Adrenal gland (tissue), 12 donors: ENCODE data around the gene ATR. TPM values are rescaled to one million over a fixed set of nuclear protein-coding genes. Genes with fewer than 3 reads are reported as not detected.
"Not testable (repeated sequence)": the region's sequence is repeated elsewhere in the genome, so short reads cannot be mapped to it uniquely, and the experiment has no call there.

Experiments used
- DNase-seq, 7 donors: peaks; one replicate each; pipeline ENCODE4 v3.0.0-alpha.2; 2019 to 2020
- H3K27ac ChIP-seq, 5 donors: fragments of 200-600 bp; sonication (generic) in 4 of 5; 1 replicate in 3 of 5; 2 replicates in 2 of 5; pipeline versions ENCODE4 v1.5.1 to v1.8.0; 2016 to 2020; ENCODE audit warnings: mild to moderate bottlenecking in 1 of 5
- H3K27me3 ChIP-seq: fragments of 200-600 bp; 2 replicates; pipeline ENCODE4 v1.8.0; 2021
- H3K36me3 ChIP-seq, 2 donors: fragments of 200-600 bp; replicated peaks in 1 of 2; 1 replicate in 1 of 2; 2 replicates in 1 of 2; pipeline versions ENCODE4 v1.5.1 to v1.8.0; 2018 to 2022
- H3K4me1 ChIP-seq, 2 donors: fragments of 200-600 bp; replicated peaks in 1 of 2; 1 replicate in 1 of 2; 2 replicates in 1 of 2; pipeline versions ENCODE4 v1.5.1 to v1.8.0; 2018 to 2021
- H3K4me3 ChIP-seq, 4 donors: fragments of 200-600 bp; sonication (generic) in 3 of 4; one replicate each; pipeline ENCODE4 v1.5.1; 2016 to 2018
- H3K9me3 ChIP-seq, 3 donors: fragments of 200-600 bp; sonication (generic) in 1 of 3; replicated peaks in 1 of 3; 1 replicate in 2 of 3; 2 replicates in 1 of 3; pipeline versions ENCODE4 v1.5.1 to v1.8.0; 2016 to 2021
- POLR2A ChIP-seq, 2 donors: fragments of 450-650 bp; IDR thresholded peaks; one replicate each; pipeline ENCODE4 v1.6.1; 2017; ENCODE audit warnings: antibody characterized with exemption in 2 of 2, mild to moderate bottlenecking in 2 of 2, moderate library complexity in 1 of 2
- WGBS, 4 donors: extraction: QIAGEN DNeasy Blood & Tissue Kit in 2 of 4; methylation state at CpG; one replicate each; pipeline versions ENCODE4 v1.1.5 to v1.1.7; 2013 to 2017; 5-methylcytosine and 5-hydroxymethylcytosine counted together
- intact Hi-C, 2 donors: fragments of 100-400 bp; cut with DNase I; formaldehyde crosslinking; loops; one replicate each; pipeline versions ENCODE4 v1.14.1 to v1.15.0; 2022 to 2023
- polyA plus RNA-seq, 3 donors: library from polyadenylated mRNA; stranded (reverse); fragments of 200-250 nt in 2 of 3; fragments of 350-450 nt in 1 of 3; fragmentation: Illumina TruSeq in 1 of 3; extraction: RNeasy Lipid Tissue Mini Kit (QIAGEN cat#74804) in 1 of 3; gene quantifications; one replicate each; pipeline ENCODE4 v1.2.3, GENCODE V29; 2013 to 2014
- total RNA-seq, 9 donors: library from RNA; depleted of rRNA in 4 of 9; stranded (reverse); fragments of >200 nt in 4 of 9; fragments of 120-200 nt in 1 of 9; fragmentation: NEBNext Ultra II Directional in 1 of 9; extraction: Animal tissue kit (Norgen Biotek cat#: 25700) in 1 of 9; gene quantifications; one replicate each; pipeline versions ENCODE4 v1.1.0 to v1.2.4, GENCODE V29; 2013 to 2023
- TF ChIP-seq, protein P1 (sequence below), 6 experiments: fragments of 450-650 bp in 4 of 6; fragments of 200-600 bp in 2 of 6; sonication (generic) in 1 of 6; IDR thresholded peaks; 1 replicate in 5 of 6; 2 replicates in 1 of 6; pipeline versions ENCODE4 v1.5.1 to v1.8.0; 2016 to 2021; ENCODE audit warnings: antibody characterized with exemption in 6 of 6, mild to moderate bottlenecking in 2 of 6, moderate library complexity in 1 of 6
- donor health status: healthy with polysubstance abuse.
- donor health status: Bipolar disorder and iron deficiency.
- donor health status: DM: yes; HTN: yes; CAD: no.
- donor health status: DM: no; HTN: no; CAD: no.
- donor health status: DM: no; HTN: no; CAD: no.
- donor health status: DM: yes; HTN: yes; CAD: no.

The ATR gene
- total and polyA plus RNA-seq, 12 donors: 34.7 to 131 (median 53.3) TPM

DNA sequence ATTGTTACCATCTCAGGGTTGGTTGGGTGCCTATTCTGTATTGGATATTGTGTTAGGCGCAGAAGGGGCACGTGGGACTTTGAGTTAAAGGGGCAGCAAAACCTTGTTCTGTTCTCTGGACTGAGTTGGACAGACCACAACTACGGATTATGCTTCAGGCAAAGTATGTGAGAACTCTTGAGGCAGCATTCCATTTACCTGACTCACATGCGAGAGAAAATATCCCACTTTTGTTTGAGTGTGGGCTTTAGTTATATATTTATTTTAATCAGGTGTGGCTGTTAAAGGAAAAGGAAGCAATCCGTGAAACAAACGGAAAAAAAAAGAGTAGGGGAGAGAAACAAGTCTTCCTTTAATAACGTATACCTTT lies 17.0 kb upstream of the ATR start:
- 7 to 11% (median 10%) methylated on average over 7 of the region's 7 CpGs for WGBS, 4 donors
- DNase-seq: peak in 2 of 7 donors; percentile 12 to 37
- TF ChIP-seq POLR2A (IDR thresholded peaks at IDR 0.05): no peak
- TF ChIP-seq, protein P1, sequence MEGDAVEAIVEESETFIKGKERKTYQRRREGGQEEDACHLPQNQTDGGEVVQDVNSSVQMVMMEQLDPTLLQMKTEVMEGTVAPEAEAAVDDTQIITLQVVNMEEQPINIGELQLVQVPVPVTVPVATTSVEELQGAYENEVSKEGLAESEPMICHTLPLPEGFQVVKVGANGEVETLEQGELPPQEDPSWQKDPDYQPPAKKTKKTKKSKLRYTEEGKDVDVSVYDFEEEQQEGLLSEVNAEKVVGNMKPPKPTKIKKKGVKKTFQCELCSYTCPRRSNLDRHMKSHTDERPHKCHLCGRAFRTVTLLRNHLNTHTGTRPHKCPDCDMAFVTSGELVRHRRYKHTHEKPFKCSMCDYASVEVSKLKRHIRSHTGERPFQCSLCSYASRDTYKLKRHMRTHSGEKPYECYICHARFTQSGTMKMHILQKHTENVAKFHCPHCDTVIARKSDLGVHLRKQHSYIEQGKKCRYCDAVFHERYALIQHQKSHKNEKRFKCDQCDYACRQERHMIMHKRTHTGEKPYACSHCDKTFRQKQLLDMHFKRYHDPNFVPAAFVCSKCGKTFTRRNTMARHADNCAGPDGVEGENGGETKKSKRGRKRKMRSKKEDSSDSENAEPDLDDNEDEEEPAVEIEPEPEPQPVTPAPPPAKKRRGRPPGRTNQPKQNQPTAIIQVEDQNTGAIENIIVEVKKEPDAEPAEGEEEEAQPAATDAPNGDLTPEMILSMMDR (IDR thresholded peaks at IDR 0.05): no peak
- no peaks in the 10 kb centered on the region for H3K36me3 ChIP-seq
- H3K9me3 ChIP-seq: no peaks in the 10 kb centered on the region
- H3K27me3 ChIP-seq: no peaks in the 10 kb centered on the region
- peak overlapping the region in 3 of 4 donors; percentile 15 to 70 (median 60) for H3K4me3 ChIP-seq
- intact Hi-C loops: no loop called here
- H3K27ac ChIP-seq: peak overlapping the region in 3 of 5 donors; percentile 54 to 84 (median 76)
- peaks cover 0 to 8% of the 10 kb centered on the region in 2 donors for H3K4me1 ChIP-seq

DNA sequence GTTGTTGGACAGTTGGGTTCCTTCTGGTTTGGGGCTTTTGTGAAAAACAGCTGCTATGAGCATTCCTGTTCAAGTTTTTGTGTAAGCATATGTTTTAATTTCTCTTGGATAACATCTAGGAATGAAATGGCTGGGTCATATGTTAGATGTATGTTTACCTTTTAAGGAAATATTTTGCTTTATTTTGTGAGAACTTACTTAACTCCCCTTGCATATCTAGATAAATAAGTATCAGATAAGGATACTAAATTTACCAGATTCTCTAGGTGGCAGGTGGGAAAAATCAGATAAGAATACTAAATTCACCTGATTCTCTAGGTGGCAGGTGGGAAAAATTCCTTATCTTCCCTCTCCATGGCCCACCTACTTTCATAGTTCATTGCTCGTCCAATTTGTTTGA lies 16.6 kb upstream of the ATR start:
- TF ChIP-seq, protein P1 (IDR thresholded peaks at IDR 0.05): no peak
- no peak for TF ChIP-seq POLR2A (IDR thresholded peaks at IDR 0.05)
- Histone ChIP-seq H3K9me3 (no peaks in the 10 kb centered on the region), H3K27me3 (no peaks in the 10 kb centered on the region), H3K36me3 (no peaks in the 10 kb centered on the region), H3K4me1 (peaks cover 0 to 8% of the 10 kb centered on the region in 2 donors), H3K4me3 (peak overlapping the region in 1 of 4 donors; percentile 70), H3K27ac (peak overlapping the region in 1 of 5 donors; percentile 84)
- DNase-seq: no peak
- 17 to 38% (median 30%) methylated on average over 1 of the region's 1 CpG for WGBS, 4 donors
- intact Hi-C loops: no loop called here

DNA sequence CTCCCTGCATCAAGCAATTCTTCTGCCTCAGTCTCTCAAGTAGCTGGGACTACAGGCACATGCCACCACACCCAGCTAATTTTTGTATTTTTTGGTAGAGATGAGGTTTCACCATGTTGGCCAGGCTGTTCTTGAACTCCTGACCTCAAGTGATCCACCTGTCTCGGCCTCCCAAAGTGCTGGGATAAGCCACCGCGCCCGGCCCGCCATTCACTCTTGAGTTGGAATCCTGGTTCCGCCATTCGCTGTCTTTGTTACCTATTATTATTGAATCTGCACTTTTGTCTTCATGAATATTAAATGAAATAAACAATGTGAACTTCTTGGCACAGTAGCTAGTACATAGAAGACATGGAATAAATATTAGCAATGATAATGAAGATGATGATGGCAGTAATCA lies 13.7 kb upstream of the ATR start:
- H3K4me1 ChIP-seq, H3K27ac ChIP-seq, DNase-seq, H3K4me3 ChIP-seq, H3K36me3 ChIP-seq, intact Hi-C loops, H3K27me3 ChIP-seq, H3K9me3 ChIP-seq: not testable (repeated sequence)
- 92 to 99% (median 95%) methylated on average over 7 of the region's 7 CpGs for WGBS, 4 donors

DNA sequence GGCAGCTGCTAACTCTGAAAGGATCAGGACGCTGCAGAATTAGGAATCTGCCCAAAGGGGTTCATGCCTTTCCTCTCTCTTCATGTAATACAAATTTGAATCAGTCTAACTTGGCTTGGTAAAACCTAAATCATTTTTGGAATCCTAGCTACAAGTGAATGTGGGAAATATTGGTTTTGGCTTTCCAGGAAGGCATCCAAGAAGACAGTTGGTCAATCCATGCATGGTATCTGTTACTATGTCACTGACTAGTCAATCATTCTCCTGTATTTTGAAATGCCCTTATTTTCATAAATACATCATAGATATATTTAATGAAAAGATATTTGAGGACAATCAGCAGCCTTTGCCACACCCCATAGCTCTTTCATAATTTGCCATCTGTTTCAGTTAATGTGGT lies 10.2 kb upstream of the ATR start:
- H3K27ac ChIP-seq: no peak overlapping the region
- H3K9me3 ChIP-seq: no peaks in the 10 kb centered on the region
- no peak overlapping the region for H3K4me3 ChIP-seq
- DNase-seq: no peak
- no peaks in the 10 kb centered on the region for H3K4me1 ChIP-seq
- H3K27me3 ChIP-seq: no peaks in the 10 kb centered on the region
- TF ChIP-seq, protein P1 (IDR thresholded peaks at IDR 0.05): no peak
- TF ChIP-seq POLR2A (IDR thresholded peaks at IDR 0.05): no peak
- intact Hi-C loops: loop anchor here (5.0 to 10.0 kb wide), 3 partner anchors 236 to 406 kb away; no protein-coding TSS in a partner anchor
- no peaks in the 10 kb centered on the region for H3K36me3 ChIP-seq
- 83 to 100% (median 89%) methylated on average over 1 of the region's 1 CpG for whole genome bisulfite sequencing, 4 donors

DNA sequence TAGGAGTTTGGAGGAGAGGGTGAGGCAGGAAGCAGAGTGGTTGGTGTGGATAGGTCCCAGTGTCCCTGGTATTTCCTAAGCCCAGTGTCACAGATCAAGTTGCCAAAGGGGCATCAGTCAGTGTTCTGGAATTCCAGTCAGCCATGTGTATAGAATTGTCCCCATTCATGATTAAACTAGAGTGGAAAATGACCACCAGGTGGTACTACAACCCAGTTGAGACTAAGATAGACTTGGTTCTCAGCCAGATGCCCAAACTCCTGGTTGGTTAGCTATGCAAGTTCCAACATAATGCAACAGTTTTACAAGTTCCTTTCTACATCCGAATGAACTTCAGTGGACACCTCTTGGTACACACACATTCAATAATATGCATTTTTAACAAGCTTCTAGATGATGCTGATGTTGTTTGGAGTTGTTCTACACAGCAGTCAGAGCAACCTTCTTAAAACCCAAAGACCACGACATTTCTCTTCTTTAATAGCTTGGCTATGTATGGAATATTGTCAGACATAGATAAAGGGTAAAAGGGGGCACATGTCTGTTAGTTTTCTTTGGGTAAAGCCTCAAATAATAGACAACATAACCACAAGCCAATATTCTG lies 8.4 kb upstream of the ATR start:
- no peaks in the 10 kb centered on the region for H3K4me1 ChIP-seq
- no peaks in the 10 kb centered on the region for H3K36me3 ChIP-seq
- intact Hi-C loops: loop anchor here (5.0 to 10.0 kb wide), 3 partner anchors 238 to 408 kb away; no protein-coding TSS in a partner anchor
- TF ChIP-seq POLR2A (IDR thresholded peaks at IDR 0.05): no peak
- TF ChIP-seq, protein P1 (IDR thresholded peaks at IDR 0.05): peak; percentile 38 to 72 (median 67)
- peak in 6 of 7 donors; percentile 25 to 65 (median 42) for DNase-seq
- whole genome bisulfite sequencing, 4 donors: 47 to 53% (median 51%) methylated on average over 2 of the region's 2 CpGs
- no peak overlapping the region for H3K27ac ChIP-seq
- H3K9me3 ChIP-seq: no peaks in the 10 kb centered on the region
- H3K4me3 ChIP-seq: no peak overlapping the region
- H3K27me3 ChIP-seq: no peaks in the 10 kb centered on the region

DNA sequence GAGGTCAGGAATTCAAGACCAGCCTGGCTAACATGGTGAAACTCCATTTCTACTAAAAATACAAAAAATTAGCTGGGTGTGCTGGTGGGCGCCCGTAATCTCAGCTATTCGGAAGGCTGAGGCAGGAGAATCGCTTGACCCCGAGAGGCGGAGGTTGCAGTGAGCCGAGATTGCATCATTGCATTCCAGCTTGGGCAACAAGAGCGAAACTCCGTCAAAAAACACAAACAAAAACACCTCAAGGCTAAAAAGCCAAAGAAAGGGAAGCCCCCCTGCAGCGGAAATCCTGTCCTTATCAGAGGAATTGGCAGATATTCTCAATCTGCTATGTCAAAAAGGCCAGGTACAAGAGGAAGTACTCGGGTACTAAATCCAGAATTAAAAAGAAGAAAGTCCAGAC lies 2.5 kb upstream of the ATR start:
- not testable (repeated sequence) for H3K4me3 ChIP-seq, H3K36me3 ChIP-seq, H3K27ac ChIP-seq, DNase-seq, H3K9me3 ChIP-seq, H3K27me3 ChIP-seq
- WGBS, 4 donors: 70 to 83% (median 79%) methylated on average over 11 of the region's 11 CpGs
- intact Hi-C loops: loop anchor here (10.0 kb wide), 2 partner anchors 244 to 414 kb away; no protein-coding TSS in a partner anchor
- H3K4me1 ChIP-seq: peaks cover 18 to 22% of the 10 kb centered on the region in 2 donors
